Right lobe of liver (tissue), 4 donors: Measurements from ENCODE around the gene PKD1.

Experiments
- CTCF ChIP-seq, 4 donors: fragments of 200-600 bp in 3 of 4; fragments of 450-650 bp in 1 of 4; IDR thresholded peaks; one replicate each; pipeline versions ENCODE4 v1.5.1 to v1.8.0; 2016 to 2022; ENCODE audit warnings: antibody characterized with exemption in 4 of 4, mild to moderate bottlenecking in 2 of 4
- POLR2A ChIP-seq: fragments of 450-650 bp; IDR thresholded peaks from one replicate; pipeline ENCODE4 v1.6.1; 2017; ENCODE audit warnings: antibody characterized with exemption, mild to moderate bottlenecking
- donor health status: DM: no; HTN: no; CAD: no.
- donor health status: DM: no; HTN: no; CAD: no.
- donor health status: DM: no; HTN: yes; CAD: no.

GRCh38 chr16:2056077-2056476 is 79.6 kb downstream of the PKD1 start:
- TF ChIP-seq CTCF (IDR thresholded peaks at IDR 0.05), result peak; percentile 41 to 74 (median 44)
- no peak for TF ChIP-seq POLR2A
